Hepatocyte (in vitro differentiated cells): ENCODE data around the gene HHAT. TPM values are rescaled to one million over a fixed set of nuclear protein-coding genes. Genes with fewer than 3 reads are reported as not detected.

ENCODE experiments used
- DNase-seq: peaks from one replicate; pipeline ENCODE4 v3.0.0-alpha.2; 2016; ENCODE audit warnings: low spot score
- H2AFZ ChIP-seq: fragments of 200-600 bp; sonication (generic); 2 replicates; pipeline ENCODE4 v1.6.0; 2016; ENCODE audit warnings: antibody characterized with exemption, mild to moderate bottlenecking
- H3K27ac ChIP-seq: fragments of 200-600 bp; sonication (generic); 2 replicates; pipeline ENCODE4 v1.5.1; 2016; ENCODE audit warnings: mild to moderate bottlenecking
- H3K27me3 ChIP-seq: fragments of 200-600 bp; sonication (generic); 2 replicates; pipeline ENCODE4 v1.6.1; 2016
- H3K36me3 ChIP-seq: fragments of 200-600 bp; sonication (generic); replicated peaks from 2 replicates; pipeline ENCODE4 v1.5.1; 2016; ENCODE audit warnings: low read depth; ENCODE audit not compliant: insufficient read depth
- H3K4me1 ChIP-seq: fragments of 200-600 bp; sonication (generic); 2 replicates; pipeline ENCODE4 v1.5.1; 2016; ENCODE audit warnings: mild to moderate bottlenecking, moderate library complexity; ENCODE audit not compliant: insufficient read depth
- H3K4me2 ChIP-seq: fragments of 200-600 bp; sonication (generic); 2 replicates; pipeline ENCODE4 v1.6.0; 2016
- H3K4me3 ChIP-seq: fragments of 200-600 bp; sonication (generic); 2 replicates; pipeline ENCODE4 v1.5.1; 2016; ENCODE audit warnings: mild to moderate bottlenecking
- H3K79me2 ChIP-seq: fragments of 200-600 bp; sonication (generic); 2 replicates; pipeline ENCODE4 v1.6.0; 2017; ENCODE audit warnings: mild to moderate bottlenecking
- H3K9me2 ChIP-seq: fragments of 200-600 bp; sonication (generic); replicated peaks from 2 replicates; pipeline ENCODE4 v1.6.0; 2017; ENCODE audit warnings: mild to moderate bottlenecking; ENCODE audit not compliant: insufficient read depth
- H3K9me3 ChIP-seq: fragments of 200-600 bp; sonication (generic); 2 replicates; pipeline ENCODE4 v1.5.1; 2016; ENCODE audit warnings: low read depth, mild to moderate bottlenecking
- H4K20me1 ChIP-seq: fragments of 200-600 bp; sonication (generic); 2 replicates; pipeline ENCODE4 v1.6.0; 2016; ENCODE audit warnings: mild to moderate bottlenecking; ENCODE audit not compliant: insufficient read depth, poor library complexity, severe bottlenecking
- EZH2 ChIP-seq: fragments of 200-600 bp; sonication (generic); IDR thresholded peaks from 2 replicates; pipeline ENCODE4 v1.6.1; 2016; ENCODE audit warnings: antibody characterized with exemption, mild to moderate bottlenecking, borderline replicate concordance
- EZH2phosphoT487 ChIP-seq: fragments of 200-600 bp; sonication (generic); IDR thresholded peaks from one replicate; pipeline ENCODE4 v1.6.1; 2018; ENCODE audit warnings: antibody characterized with exemption, mild to moderate bottlenecking, low read depth, moderate library complexity; ENCODE audit not compliant: unreplicated experiment, severe bottlenecking
- WGBS: methylation state at CpG from one replicate; pipeline ENCODE4 v1.1.6; 2016; ENCODE audit warnings: low lambda C conversion rate; ENCODE audit errors: missing lambda C conversion rate; 5-methylcytosine and 5-hydroxymethylcytosine counted together
- polyA plus RNA-seq: library from polyadenylated mRNA; unstranded; fragments of >200 nt; fragmentation: Nextera tagmentation; extraction: Ambion mirVana; gene quantifications from 2 replicates; pipeline ENCODE4 v1.2.1, GENCODE V29; 2016
- total RNA-seq: library from RNA; depleted of rRNA; stranded (reverse); fragments of >200 nt; gene quantifications from 2 replicates; pipeline ENCODE4 v1.2.3, GENCODE V29; 2014
- TF ChIP-seq, protein P1 (sequence below): fragments of 200-600 bp; sonication (generic); IDR thresholded peaks from 2 replicates; pipeline ENCODE4 v1.5.1; 2016; ENCODE audit warnings: antibody characterized with exemption, mild to moderate bottlenecking; ENCODE audit not compliant: poor library complexity

Gene HHAT
- total and polyA plus RNA-seq, 2 experiments from 2014 or later, result 5.3 to 6.3 TPM

DNA sequence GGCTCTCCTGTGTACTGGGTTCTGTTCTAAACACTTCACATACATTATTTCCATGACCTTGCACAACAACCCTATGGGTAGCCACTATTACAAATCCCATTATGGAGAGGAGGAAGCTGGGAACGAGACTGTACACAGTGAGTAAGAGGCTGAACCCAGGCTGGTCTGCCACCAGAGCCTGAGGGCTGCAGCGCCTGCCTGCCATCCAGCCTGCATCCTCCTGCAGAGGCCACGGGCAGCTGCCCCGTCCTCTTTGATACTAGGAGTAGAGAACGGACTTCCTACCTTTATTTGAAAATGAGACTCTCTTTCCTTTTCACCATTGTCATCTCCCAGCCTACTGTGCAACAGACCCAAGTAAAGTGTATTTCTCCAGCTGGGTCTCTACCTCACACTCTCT is 370.0 kb downstream of the HHAT start:
- H3K27me3 ChIP-seq, result peaks cover 7% of the 10 kb centered on the region
- H3K9me3 ChIP-seq, result no peaks in the 10 kb centered on the region
- no peak overlapping the region for H2AFZ ChIP-seq
- H3K4me2 ChIP-seq, result no peak overlapping the region
- no peaks in the 10 kb centered on the region for H4K20me1 ChIP-seq
- H3K9me2 ChIP-seq, result no peaks in the 10 kb centered on the region
- no peaks in the 10 kb centered on the region for H3K79me2 ChIP-seq
- no peaks in the 10 kb centered on the region for H3K4me1 ChIP-seq
- WGBS, result 94% methylated on average over 5 of the region's 5 CpGs
- no peaks in the 10 kb centered on the region for H3K36me3 ChIP-seq
- DNase-seq, result no peak
- no peak for TF ChIP-seq EZH2phosphoT487
- TF ChIP-seq, protein P1, sequence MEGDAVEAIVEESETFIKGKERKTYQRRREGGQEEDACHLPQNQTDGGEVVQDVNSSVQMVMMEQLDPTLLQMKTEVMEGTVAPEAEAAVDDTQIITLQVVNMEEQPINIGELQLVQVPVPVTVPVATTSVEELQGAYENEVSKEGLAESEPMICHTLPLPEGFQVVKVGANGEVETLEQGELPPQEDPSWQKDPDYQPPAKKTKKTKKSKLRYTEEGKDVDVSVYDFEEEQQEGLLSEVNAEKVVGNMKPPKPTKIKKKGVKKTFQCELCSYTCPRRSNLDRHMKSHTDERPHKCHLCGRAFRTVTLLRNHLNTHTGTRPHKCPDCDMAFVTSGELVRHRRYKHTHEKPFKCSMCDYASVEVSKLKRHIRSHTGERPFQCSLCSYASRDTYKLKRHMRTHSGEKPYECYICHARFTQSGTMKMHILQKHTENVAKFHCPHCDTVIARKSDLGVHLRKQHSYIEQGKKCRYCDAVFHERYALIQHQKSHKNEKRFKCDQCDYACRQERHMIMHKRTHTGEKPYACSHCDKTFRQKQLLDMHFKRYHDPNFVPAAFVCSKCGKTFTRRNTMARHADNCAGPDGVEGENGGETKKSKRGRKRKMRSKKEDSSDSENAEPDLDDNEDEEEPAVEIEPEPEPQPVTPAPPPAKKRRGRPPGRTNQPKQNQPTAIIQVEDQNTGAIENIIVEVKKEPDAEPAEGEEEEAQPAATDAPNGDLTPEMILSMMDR, result no peak
- no peak overlapping the region for H3K27ac ChIP-seq
- no peak overlapping the region for H3K4me3 ChIP-seq

DNA sequence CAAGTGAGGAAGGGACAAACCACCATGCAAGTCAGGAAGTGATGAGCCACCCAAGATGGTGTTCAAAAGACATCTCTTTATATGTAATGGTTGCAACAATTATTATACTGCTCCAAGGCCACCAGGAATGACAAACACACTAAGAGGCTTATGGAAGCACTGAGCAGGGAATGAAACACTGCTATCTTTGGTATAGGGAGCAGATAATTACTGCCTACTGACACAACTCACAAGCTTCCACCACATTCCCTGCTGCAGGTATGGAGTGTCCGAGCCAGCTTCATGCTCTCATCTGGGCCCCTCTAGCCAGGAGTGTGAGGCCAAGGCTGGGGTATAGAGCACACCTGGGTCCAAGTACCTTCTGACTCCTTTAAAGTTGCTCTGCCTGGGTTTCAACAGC is 371.4 kb downstream of the HHAT start:
- Histone ChIP-seq H3K27me3 (no peaks in the 10 kb centered on the region), H3K4me1 (no peaks in the 10 kb centered on the region), H3K4me3 (no peak overlapping the region), H3K36me3 (no peaks in the 10 kb centered on the region), H2AFZ (no peak overlapping the region), H3K9me3 (no peaks in the 10 kb centered on the region), H3K27ac (no peak overlapping the region), H4K20me1 (no peaks in the 10 kb centered on the region), H3K9me2 (no peaks in the 10 kb centered on the region), H3K4me2 (no peak overlapping the region), H3K79me2 (no peaks in the 10 kb centered on the region)
- 88% methylated on average over 1 of the region's 1 CpG for WGBS
- DNase-seq, result no peak
- TF ChIP-seq EZH2 (no peak), EZH2phosphoT487 (no peak)
- TF ChIP-seq, protein P1, result no peak

DNA sequence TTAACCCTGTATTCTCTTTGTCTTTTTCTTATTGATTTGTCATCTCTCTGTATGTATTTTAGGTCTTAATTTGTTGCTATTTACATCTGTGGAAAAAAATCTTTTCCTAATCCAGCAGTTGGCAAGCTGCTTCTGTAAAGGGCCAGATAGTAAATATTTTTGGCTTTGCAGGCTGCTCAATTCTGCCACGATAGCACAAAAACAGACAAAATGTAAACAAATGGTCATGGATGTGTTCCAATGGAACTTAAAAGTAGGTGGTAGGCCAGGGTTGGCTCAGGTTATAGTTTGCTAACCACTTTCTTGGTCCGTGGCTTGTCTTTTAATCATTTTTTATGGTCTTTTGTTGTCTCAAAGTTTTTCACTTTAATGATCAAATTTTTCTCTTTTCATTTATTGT is 371.8 kb downstream of the HHAT start:
- DNase-seq, result no peak
- Histone ChIP-seq H3K27ac (no peak overlapping the region), H3K79me2 (no peaks in the 10 kb centered on the region), H3K36me3 (no peaks in the 10 kb centered on the region), H3K9me2 (no peaks in the 10 kb centered on the region), H3K4me2 (no peak overlapping the region), H3K9me3 (no peaks in the 10 kb centered on the region), H3K27me3 (no peaks in the 10 kb centered on the region), H3K4me1 (no peaks in the 10 kb centered on the region), H4K20me1 (no peaks in the 10 kb centered on the region), H3K4me3 (no peak overlapping the region), H2AFZ (no peak overlapping the region)
- WGBS, result 42% methylated on average over 2 of the region's 2 CpGs
- TF ChIP-seq EZH2, result no peak
- TF ChIP-seq, protein P1, result no peak
- no peak for TF ChIP-seq EZH2phosphoT487

DNA sequence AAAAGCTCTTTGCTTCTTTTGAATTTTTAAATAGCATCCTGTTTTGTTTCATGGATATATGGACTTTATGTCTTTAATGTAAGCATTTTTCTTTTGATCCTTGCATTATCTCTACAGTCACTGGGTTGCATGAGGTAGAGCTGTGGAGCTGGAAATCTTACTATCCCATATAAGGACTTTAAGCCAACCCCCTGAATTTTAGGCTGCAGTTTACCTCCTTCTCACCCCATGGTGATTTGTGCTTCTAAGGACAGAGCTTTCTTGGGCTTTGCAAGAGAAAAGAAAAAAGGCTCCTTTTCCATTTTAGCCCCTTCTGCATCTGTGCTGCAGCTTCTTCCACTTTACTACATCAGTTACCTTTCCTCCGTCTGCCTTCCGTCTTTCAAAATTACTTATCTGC is 373.8 kb downstream of the HHAT start:
- H3K4me3 ChIP-seq, result no peak overlapping the region
- WGBS, result 83% methylated on average over 2 of the region's 2 CpGs

More for the DNA sequence above, 373.8 kb downstream of the HHAT start:
- H3K9me2 ChIP-seq, result no peaks in the 10 kb centered on the region
- no peaks in the 10 kb centered on the region for H3K27me3 ChIP-seq
- H3K27ac ChIP-seq, result no peak overlapping the region
- no peaks in the 10 kb centered on the region for H3K9me3 ChIP-seq
- peaks cover 5% of the 10 kb centered on the region for H3K4me1 ChIP-seq
- no peak for DNase-seq
- no peaks in the 10 kb centered on the region for H3K36me3 ChIP-seq
- H3K79me2 ChIP-seq, result no peaks in the 10 kb centered on the region
- no peak overlapping the region for H2AFZ ChIP-seq
- no peak overlapping the region for H3K4me2 ChIP-seq
- no peak for TF ChIP-seq EZH2
- TF ChIP-seq, protein P1, result no peak
- TF ChIP-seq EZH2phosphoT487, result no peak
- H4K20me1 ChIP-seq, result no peaks in the 10 kb centered on the region
